ENCODE measurements around the gene MGAT4B. TPM values are rescaled to one million over a fixed set of nuclear protein-coding genes. Genes with fewer than 3 reads are reported as not detected.
"Not testable (repeated sequence)": the region's sequence is repeated elsewhere in the genome, so short reads cannot be mapped to it uniquely, and the experiment has no call there.

Gene MGAT4B
- polyA plus RNA-seq, 1 donor, result 69.3 TPM

GRCh38 chr5:179794171-179794570 is 12.5 kb downstream of the MGAT4B start:
- no peak for DNase-seq

- no peak for DNase-seq
These were observed 13.1 kb downstream of the MGAT4B start, which contains the start of gene LTC4S for GRCh38 chr5:179793468-179794139. Gene LTC4S, plus strand, starts transcription at chr5:179793986. Its CDS starts 95 bp downstream, at chr5:179794081.

DNA sequence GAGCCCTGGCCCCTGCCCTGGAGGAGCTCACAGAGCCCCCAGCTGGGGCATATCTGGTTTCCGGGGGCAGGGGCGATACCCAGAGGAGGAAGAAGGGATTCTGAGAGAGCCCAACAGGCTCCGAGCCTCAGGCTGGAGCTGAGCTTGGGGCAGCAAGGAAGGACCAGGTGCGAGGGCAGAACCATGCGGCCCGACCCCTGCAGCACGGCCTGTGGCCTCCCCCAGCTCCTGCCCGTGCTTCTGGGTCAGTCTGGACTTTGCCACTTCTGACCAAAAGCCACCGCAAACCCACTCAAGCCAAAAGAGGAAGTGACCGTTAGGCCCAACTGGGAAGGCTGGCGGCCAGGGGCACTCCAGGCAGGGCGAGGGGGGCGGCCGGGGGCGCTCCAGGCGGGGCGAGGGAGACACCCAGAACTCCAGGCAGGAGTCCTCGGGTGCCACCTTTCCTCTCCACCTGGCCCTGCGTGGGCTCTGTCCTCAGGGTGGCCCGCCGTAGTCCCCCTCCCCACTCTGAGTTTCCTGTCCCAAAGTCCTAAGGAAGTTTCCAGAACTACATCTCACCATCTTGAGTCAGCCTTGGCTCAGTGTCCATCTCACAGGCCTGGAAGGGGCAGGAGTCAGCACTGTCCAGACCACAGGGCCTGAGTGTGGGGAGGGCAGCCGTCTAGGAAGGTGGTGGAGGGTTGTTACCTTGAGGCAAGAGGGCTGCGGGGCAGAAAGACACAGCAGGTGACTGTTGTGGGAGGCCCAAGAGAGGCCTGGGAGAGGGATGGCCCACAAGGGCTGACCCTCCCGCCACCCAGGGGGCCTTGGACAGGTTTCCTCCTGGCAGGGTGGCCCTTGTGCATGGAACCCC is 13.8 kb downstream of the MGAT4B start:
- no peak for DNase-seq

DNA sequence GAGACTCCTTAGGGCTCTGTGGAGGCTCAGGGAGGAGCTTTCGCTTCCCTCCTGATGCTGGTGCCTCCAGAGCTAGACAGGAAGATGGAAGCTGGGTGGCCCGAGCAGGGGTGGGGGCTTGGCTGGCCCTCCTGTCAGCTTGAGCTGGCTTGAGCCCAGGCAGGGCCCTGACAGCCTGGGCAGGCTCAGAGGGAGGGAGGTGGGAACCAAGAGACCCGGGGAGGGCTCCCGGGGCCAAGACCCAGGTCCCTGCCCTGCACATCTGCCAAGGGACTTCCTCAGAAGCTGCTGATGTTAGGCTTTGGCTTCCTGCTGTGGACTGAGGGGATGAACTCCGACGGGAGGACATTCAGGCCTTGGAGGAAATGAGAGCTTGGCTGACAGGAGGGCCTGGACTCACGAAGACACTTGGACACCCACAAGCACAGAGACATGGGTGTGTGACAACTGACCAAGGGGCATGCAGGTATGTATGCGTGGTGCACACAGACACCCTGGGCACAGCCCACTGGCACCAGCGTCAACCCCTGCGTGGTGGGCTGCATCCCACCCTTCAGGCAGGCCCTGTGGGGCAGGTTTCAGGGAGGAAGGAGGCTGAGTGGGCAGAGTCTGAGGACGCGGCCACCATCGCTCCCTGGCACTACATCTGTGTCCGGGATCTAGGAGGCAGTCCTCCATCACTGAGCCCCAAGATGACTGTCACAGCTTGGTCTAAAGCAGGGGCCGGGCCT is 14.6 kb downstream of the MGAT4B start:
- no peak for DNase-seq

DNA sequence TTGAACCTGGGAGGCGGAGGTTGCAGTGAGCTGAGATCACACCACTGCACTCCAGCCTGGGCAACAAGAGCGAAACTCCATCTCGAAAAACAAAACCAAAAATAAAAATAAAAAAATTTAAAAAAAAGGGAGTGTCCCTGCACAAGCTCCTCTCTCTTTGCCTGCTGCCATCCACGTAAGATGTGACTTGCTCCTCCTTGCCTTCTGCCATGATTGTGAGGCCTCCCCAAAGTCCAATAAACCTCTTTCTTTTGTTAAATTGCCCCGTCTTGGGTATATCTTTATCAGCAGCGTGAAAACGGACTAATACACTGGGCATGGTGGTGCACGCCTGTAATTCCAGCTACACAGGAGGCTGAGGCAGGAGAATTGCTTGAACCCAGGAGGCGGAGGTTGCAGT is 17.4 kb downstream of the MGAT4B start:
- DNase-seq, result not testable (repeated sequence)

DNA sequence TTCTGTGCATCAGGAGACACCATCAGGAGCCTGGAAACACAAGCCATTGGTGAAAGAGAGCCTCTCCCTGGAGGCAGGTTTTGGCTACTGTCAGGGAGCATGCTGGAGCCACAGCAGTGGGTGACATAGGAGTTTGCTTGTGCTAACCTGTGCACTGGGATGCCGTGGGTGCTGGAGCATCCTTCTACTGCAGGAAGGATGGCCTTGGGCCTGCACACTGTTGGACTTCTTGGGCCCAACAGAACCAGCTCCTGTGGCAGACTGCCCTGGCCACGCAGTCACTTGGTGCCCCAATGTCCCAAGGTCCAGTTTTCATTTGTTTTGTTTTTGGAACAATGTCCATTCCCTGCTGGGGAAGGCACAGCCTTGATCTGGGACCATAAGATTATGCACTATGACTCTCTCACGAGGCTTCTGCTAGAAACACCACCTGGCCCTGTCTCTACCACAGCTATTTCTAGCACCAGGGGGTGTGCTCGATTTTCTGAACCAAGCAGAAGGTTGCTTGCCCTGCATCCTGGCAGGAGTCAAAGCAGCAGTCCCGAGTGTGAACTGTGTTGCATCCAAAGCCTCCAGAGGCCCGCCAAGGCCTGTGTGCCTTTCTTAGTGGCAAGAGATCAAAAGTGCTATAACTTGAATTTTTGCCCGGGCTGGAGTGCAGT is 18.3 kb downstream of the MGAT4B start:
- DNase-seq, result no peak

- DNase-seq, result no peak
These were observed 19.8 kb downstream of the MGAT4B start for GRCh38 chr5:179786861-179787260.

DNA sequence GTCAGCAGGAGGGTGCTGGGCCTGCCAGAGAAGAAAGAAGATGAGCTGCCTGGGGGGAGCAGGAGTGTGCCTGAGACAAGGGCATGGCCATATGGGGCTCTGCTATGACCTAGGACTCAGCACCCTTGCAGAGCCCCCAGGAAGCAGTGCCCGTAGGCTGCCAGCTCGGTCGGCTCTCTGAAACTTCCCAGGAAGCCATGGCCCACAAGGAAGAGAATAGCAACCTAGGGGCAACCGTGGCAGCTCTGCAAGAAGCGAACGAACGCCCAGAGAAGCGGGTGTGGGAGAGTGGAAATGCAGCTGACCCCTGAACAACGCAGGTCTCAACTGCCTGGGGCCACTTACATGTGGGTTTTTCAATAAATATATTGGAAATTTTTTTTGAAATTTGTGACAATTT is 23.5 kb downstream of the MGAT4B start:
- no peak for DNase-seq

DNA sequence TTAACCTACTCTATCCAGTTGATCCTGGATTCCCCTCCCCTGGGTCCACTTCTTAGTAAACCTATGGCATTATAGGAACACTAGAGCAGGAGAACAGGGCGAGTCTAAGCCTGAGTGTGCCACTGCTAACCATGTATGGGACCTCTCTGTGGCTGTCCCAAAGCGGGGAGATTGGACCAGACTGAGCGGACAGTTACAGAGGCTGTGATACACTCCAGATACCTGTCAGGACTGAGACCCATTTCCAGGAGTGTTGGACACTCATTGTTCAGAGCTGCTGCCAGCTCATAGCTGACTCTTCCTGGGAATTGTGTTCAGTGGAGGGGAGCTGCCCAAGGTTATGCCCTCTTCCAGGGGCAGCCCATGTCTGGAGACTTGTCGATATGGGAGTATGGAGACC is 24.8 kb downstream of the MGAT4B start:
- DNase-seq, result no peak

DNA sequence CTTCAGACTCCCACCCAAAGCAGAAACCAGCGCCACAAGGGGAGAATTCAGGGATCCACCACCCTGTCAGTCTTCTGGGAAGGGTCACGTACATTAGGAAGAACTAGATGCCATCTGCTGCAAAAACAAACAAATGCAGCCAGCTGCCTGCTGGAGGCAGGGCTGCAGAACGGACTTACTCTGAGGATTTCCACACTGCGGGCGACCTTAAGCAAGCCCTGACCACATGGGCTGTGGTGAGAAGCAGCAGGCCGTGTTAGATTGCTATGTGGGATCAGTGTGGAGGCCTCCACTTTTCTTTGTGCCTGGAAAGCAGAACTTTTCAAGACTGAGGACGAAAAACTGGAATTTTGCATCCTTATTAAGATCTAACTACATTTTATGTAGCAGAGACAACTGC is 26.3 kb downstream of the MGAT4B start:
- no peak for DNase-seq

DNA sequence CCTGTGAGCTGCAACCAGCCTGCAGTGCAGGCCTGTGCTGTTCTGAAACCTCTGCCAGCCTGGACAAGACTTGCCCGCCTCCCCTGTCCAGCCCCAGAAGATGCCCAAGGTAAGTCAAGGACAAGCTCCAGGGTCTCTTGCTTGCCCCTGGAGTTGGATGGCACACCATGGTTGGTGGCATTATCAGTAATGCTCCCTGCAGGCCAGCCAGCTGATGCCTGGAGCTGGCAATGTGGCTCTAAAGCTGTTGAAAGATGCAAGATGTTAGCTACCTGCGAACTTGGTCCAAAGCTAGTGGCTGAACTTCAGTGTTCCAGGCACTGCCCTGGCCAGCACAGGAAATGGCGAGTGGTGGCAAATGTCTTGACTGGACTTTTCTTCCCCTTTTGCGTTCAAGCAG is 26.8 kb downstream of the MGAT4B start:
- no peak for DNase-seq

DNA sequence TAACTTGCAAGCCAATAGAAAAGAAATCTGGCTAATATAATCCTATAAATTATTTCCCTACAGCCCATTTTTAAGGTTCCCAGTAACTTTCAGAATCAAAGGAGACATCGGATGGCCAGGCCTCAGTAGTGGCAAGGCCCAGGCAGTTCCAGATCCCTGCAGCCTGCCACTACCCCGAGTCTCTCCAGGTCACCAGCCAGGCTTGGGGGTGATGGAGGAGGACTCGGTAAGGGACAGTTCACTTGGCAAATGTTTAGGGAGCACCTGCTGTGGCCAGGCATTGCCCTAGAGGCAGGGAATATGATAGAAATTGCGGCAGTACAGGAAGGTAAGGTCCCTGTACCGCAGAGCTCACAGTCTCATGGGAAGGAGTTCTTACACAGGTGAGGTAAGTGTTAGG is 28.1 kb downstream of the MGAT4B start:
- DNase-seq, result no peak

DNA sequence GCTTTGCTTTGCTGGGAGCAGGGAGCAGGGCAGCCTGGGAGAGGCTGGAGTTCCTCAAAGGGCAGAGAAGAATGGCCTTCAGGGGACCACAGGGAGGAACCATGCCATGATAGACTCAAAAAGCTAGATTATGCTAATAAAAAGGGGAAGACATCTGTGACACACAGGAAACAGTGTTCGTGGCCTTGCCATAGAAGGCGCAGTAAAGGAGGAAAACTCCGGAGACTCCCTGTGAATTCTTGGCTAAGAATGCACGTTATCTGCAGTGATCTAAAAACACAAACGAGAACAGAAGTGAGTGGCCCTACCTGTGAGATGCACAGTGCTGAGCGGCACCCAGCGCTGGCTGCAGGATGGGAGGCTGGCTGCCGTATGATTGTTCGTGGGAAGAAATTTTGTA is 28.8 kb downstream of the MGAT4B start:
- DNase-seq, result no peak

DNA sequence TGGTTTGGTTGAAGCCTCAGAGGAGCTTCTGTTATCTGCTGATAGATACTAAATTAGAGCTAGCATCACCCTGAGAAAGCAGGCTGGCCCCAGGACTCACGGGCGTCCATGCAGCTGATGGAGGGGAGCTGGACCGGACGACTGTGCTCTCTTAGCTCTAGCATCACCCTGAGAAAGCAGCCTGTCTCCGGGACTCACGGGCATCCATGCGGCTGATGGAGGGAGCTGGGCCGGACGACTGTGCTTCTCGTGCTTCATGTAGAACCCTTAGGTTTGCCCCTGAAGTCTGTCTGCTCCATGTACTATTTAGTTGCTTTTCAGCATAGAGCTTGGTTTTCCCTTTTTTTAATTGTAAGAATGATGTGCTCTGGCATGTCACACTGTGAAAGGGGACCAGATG is 29.2 kb downstream of the MGAT4B start:
- DNase-seq, result no peak

- DNase-seq, result no peak
These were observed 30.2 kb downstream of the MGAT4B start for GRCh38 chr5:179776411-179776938.

- no peak for DNase-seq
These were observed 32.2 kb downstream of the MGAT4B start for GRCh38 chr5:179774442-179774841.

DNA sequence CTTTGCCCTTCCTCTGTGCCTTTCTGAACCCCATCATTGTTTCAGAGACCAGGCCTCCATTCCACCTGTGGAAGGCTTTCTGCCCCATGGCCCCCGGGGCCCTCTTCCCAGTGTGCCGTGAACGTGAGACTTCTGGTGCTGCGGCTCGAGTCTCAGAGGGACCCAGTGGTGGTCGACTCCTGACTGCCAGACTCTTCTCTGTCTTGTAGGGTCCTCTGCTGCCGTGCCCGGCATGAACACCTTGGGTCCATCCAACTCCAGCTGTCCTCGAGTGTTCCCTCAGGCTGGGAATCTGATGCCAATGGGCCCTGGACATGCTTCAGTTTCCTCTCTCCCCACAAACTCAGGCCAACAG is 33.0 kb downstream of the MGAT4B start:
- no peak for DNase-seq

DNA sequence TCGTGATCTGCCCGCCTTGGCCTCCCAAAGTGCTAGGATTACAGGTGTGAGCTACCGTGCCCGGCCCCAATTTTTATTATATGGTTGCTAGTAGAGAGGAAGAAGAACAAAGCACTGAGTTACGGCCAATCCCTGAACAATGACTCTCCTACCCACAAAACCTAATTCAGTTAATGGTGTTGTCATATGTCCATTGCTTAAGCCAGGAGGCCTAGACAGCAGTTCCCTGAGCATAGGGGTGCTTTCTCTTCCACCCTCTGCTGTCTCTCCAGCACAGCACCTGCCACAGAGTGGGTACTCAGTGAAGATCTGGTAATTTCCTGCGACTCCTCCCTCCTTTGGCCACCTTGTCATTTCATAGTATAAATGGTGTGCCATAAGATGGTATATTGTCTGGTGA is 34.3 kb downstream of the MGAT4B start:
- DNase-seq, result no peak

GRCh38 chr5:179771311-179771895 is 35.3 kb downstream of the MGAT4B start:
- DNase-seq, result no peak

GRCh38 chr5:179769796-179770195 is 36.9 kb downstream of the MGAT4B start:
- DNase-seq, result no peak

DNA sequence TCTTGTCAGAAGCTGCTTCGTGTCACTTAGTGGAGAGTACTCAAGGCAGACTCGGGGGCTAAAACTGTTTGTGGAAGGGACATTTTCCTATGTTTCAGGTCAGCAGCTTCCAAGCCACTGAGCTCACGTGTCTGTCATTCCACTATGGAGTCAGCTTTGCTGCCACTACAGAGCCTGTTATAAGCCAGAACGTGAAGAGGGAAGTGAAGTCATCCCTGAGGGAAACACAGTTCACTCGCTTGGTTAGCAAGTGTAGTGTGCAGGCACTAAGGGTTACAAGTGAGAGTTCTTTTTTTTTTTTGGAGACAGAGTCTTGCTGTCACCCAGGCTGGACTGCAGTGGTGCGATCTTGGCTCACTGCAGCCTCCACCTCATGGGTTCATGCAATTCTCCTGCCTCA is 37.4 kb downstream of the MGAT4B start:
- DNase-seq, result no peak

Measured in hindlimb muscle (tissue), 1 donor.